DMS79 (cell line): ENCODE measurements around the gene TBC1D2B.

Source experiments
- DNase-seq: peaks from one replicate; lab custom pipeline; 2025; lab: John Stamatoyannopoulos, UW

Gene TBC1D2B

DNA sequence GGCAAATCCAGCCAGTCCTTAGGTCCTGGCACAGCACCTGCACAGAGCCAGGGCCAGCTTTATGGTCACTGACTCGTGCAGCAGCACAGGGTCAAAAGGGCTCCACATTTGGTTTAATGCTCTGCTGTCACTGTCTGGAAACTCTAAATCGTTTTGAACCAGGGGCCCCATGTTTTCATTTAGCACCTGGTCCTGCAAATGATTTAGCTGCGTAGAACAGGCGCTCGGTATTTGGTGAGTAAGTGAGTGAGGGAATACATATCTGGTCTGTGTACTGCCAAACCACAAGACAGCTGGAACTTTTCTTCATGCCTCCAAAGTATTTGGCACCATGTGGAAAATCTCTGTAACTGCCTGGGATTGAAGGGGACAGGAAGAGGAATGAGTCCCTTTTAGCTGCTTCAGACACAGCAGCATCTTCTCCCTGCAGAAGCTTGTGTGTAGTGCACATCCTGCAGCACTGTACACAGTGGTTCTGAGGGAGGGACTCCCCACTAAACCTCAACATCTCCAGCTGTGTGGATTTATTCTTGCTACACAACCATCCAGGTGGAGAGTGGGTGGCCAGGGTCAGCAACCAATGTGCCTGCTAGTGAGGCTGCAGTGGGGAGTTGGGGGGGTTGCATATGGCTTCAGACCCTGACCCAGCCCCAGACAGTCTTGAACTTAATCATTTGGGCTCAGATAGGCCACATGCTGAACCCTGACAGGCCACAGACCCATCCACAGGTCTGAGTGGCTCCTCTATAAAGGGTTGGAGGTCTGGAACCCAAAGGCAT lies 15.9 kb upstream of the TBC1D2B start:
- no peak for DNase-seq

DNA sequence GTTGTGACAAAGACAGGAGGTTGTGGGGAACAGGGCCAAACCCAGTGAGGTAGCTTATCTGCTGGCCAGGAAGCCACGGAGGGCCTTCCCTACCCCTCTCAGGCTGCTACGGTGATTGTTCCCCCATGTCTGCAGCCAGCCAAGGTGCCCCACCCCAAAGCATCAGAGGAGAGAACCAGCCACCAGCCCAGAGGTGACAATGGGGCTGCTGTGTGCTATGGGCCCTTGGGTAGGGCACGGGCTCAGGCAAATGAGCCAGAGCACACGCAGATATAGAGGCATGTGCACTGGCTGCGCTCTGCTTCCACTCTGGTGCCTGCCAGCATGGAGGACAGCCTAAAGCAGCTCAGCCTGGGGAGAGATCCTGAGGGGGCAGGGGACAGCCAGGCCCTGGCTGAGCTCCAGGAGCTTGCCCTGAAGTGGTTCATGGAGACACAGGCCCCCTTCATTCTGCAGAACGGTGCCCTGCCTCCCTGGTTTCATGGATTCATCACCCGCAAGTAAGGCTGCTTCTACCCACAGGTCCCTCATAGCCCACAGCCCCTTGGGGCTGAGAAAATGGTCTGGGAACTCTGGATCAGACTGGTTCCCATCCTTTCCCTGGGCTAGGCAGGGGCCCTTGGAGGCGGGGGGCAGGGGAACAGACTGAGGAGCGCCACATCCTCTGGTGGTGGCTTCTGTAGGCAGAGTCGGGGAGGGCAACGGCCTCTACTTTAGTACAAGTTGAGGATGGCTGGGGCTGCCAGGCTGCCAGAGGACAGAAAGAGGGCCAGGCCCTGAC lies 14.9 kb upstream of the TBC1D2B start, which contains the start of gene SH2D7:
Gene SH2D7 (plus strand): TSS at position 301 of the 781 bp plus-strand sequence. CDS start 24 bp downstream, at position 325.
- DNase-seq, result no peak

DNA sequence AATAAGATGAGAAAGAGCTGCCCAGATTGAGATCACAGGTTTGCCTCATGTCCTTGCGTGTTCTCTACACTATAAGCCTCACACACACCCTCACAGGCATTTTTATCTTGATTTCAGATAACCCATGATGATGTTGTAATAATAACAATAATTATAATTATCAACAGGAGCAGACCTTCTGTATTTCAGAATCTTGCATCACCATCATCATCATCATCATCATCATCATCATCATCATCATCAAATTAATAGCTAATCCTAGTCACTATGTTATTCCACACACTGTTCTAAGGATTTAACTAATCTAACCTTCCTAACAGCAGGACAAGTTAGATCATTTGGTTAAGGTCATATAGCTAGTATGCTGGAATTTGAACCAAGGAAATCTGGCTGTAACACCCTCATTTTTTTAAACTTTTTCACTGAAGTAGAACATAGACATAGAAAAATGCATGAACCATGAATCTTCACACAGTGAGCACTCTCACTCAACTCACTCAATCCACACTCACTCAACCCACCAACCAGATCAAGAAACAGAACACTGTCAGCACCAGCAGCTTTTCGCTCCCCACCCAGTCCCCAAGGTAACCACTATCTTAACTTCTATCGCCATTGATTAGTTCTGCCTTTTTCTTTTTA lies 13.0 kb upstream of the TBC1D2B start:
- no peak for DNase-seq

DNA sequence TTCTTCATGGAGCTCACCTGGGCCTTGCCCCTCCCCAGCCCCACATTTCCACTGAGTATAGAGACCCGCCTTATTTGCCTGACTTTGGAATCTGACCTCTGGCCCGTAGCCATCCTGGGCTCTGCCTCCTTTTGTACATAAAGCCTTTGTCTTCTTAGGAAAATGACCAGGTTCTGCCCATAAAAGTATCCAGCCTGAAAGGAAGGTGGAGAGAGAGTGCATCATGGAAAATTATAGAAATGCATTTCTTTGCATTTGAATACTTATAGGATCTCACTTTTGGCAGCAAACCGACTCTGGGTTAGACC lies 11.2 kb upstream of the TBC1D2B start:
- DNase-seq, result no peak

DNA sequence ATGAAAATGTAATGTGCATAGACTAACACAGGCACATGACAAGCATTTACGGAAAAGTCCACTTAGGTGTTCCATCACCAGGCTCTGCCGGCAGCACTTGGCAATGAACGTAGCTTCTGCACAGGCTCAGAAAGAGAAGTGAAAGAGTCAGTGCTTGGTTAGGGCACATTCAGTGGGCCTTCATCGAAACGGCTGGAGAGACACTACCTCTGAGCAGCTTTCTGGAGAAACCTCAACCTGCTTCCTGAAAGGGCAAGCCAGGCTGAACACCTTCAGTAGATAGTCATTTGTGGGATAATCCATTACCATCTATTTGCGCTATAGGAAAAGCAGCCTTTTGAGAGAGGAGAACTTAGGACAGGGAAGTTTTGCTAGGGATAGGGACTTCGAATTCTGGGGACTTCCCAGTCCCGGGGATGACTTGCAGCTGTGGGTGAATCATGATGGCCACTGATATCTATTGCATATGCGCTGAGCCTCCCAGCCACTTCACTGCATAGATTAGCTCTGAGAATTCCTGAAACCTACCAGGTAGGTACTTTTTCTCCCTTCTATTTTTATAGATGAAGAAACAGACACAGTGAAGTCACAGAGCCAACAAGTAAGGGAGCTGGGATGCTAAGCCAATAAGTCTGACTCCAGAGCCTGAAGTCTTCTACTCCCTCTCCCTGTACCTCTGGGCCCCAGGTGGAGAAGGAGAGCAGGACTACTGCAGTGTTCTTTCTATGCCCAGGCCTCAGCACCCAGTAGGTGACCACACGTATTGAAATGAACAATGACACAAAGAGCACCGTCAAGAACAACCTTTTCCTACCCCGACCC lies 10.7 kb upstream of the TBC1D2B start:
- no peak for DNase-seq

DNA sequence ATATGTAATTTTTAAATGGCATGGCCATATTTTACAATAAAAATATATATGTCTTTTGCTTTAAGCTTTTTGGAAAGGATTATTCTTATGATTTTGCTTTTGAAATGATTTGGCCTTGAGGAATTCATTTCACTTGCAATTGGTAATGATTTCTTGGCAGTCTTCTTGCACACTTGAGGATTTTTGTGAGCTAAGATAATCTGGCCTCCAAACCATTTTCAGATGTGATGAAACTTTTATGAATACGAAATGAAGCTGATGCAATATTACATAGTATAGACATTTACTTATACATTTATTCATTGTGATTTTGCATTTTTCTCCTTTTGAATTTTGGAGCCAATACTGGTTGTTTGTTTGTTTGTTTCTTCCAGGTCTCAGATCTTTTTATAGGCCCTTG lies 8.4 kb upstream of the TBC1D2B start:
- no peak for DNase-seq

DNA sequence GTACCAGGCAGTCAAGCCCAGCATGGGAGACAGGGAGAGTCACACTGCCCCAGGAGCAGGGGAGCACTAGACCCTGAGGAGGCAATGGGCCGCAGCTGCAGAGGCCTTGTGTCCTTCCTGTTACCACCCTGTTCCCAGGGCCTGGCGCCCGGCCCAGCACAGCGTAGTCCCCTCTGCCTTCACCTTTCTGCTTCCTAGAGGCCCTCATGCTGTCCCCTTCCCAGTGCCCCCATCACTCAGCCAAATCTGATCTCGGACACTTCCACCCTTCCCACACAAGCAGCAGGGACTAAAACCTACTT lies 6.9 kb upstream of the TBC1D2B start:
- DNase-seq, result no peak

DNA sequence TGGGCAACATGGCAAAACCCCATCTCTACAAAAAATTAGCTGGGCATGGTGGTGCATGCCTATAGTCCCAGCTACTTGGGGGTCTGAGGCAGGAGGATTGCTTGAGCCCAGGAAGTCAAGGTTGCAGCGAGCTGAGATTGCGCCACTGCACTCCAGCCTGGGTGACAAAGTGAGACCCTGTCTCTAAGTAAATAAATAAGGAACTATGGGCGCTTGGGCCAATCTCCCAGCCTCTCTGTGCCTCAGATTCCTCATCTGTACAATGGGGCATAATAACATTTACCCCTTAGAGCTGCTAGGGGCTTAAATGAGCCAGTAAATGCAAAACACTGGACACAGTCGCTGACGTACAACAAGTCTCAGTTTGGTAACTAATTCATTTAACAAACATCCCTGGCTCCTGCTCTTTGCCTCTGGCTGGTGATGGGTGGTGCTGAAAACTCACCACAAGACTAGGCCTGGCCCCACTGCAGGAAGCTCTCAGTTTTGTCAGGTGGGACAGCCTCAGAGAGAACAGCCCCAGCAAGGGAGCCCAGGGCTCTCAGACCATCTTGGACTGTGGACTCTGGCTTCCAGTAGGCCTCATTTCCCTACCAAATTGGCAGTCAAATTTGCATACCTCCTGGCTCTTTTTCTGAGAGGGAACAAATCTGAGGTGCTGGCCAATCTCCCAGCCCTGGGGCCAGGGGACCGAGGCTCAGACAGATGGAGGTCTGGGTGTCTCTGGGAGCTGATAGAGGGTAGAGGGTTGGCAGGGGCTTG lies 6.4 kb upstream of the TBC1D2B start:
- no peak for DNase-seq

DNA sequence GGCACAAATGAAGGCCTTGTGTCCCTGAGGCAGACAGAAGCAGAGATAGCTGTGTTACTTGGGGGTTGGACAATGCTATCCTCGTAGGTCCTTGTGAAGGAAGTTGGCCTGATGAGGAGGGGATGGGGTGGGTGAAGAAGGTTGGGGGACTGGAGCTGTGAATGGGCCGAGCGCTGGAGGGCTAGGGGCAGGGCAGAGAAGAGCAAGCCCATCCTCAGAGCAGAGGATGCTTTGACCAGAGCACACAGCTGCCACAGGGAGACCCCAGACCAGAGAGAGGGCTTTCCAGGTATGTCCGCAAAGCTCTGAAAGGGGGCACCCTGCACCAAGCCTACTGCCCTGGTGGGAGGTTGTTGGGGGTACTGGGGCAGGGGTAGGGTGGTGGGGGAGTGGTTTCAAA lies 5.7 kb upstream of the TBC1D2B start:
- no peak for DNase-seq

DNA sequence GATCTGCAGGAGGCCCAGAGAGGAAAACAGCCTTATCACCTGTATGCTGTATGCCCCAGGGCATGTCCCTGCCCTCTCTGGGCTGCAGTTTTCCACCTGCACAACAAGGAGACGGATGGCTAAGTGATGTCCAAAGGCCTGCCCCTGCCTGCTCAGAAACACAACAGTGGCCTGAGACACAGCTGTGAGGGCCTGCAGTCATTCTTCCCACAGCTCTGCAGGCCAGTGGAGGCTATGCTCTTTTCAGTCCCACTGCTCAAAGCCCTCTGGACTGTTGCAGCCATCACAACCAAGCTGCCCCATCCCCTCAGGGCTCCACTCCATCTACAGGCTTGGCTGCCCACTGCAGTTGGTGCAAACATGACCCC lies 5.2 kb upstream of the TBC1D2B start:
- DNase-seq, result no peak

DNA sequence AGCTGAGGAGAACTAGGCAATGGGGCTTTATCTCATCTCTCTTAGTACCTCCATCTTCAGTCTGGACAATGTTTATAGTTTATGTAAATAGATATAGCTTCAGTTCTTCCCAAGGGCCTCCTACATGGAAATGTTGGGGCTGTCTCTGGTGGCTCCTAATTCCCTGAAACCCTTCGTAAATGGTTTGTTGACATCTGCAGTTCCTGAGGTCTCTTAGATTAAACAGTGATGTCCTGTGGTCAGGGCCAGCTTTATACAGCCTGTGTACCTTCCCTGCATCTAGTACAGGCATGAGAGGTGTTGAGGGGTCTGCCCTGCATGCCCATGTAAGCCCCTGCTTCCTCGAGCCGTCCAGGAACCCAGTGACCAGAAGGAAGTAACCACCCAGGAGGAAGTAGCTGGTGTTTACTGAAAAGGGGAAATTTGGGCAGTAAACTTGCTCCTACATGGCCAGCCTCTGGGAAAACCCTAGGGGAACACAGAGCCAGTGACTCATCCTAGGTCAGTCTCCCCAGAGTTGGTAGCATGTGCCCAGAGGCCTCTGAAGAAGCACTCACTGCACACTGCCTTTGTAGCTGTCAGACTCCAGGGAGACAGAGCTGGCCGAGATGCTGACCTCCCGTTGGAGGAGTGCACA lies 4.7 kb upstream of the TBC1D2B start:
- no peak for DNase-seq

DNA sequence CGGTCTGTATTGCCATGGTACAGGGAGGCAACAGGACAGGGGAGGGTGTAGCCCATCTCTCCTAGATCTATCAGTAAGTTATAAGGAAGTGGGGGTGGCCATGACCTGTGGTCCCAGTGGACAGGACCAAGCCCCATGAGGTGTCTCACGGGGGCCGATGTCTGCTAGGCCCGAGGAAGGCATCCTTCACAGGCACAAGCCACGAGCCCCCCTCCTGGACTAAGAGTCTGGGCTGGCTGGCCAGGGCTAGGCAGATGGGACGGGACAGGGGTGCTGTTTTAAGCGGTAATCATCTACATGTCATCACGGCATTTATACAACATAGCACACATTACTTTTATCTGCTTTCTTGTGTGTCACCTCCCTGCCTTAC lies 2.6 kb upstream of the TBC1D2B start:
- no peak for DNase-seq

DNA sequence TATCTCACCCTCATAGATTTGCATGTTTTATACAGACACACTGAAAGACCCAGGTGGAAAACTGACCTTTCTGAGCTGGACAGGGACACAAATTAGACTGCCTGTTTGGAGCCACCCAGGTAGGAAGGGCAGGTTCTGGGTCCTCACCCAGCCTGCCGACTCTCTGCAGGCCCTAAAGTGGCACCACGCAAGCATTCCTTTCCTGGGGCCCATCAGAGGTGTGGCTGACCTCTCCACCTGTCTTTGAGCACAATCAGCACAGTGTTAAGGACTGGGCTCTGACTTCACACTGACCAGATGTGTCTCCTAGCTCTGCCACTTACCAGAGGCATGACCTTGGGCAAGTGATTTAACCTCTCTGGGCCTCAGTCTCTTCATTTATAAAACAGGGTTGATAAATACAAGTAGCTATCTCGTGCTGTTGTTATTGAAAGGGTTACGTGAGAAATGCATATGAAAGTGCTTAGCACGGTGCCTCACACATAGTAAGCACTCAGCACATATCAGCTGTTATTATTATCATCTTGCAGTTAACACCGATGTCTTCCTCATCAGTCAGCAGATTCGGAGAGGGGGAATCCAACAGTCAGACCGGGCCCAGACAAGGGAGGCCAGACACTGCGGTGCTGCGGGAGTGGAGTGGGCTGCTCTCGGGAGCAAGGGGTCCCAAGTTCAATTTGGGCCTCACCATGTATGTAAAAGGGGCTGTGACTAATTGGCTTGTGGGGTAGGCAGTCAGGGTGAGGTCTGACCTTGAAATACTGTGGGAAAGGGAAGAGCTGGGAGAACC lies 2.0 kb upstream of the TBC1D2B start:
- DNase-seq, result no peak

DNA sequence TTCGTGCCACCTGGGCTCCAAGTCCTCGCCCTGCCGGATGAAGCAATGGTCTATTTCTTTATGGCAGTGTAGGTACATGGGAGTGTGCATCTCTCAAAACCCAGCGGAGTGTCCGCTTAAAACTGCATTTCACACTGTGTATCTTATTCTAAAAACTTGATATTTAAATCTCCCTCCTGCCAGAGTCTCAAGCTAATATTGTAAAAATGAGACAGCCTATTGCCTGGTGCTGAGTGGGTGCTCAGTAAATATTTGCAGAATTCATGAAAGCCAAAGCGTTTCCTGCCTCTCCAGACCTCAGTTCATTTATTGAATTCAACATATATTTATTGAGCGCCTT lies 330 bp upstream of the TBC1D2B start:
- DNase-seq, result no peak

DNA sequence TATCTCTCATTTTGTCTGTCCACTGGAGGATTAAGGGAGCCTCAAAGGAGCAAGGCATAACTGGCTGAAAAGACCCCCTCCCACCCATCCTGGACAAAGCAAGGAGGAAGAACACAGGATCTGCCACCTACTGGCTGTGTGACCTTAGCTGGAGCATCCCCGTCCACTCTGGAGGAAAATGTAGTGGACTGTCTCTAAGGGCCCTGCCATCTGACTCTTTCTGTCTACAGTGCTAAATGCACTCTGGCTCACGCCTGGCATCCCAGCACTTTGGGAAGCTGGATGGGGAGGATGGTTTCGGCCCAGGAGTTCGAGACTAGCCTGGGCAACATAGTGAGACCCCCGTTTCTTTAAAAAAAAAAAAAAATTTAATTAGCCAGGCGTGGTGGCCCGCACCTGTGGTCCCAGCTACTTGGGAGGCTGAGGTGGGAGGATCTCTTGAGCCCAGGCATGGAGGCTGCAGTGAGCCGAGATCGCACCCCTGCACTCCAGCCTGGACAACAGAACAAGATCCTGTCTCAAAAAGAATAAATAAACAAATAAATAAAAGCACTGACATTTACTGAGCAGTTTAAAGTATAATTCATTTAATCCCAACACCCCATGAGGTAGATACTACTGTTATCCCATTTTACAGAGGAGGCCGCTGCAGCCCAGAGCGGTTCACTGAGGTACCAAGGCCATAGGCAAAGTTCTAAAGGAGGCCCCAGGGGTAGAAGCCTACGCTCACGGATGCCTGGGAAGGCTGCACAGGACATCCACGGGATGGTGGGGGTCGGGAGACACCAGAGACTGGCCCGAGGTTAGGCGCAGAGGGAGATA lies 1.1 kb downstream of the TBC1D2B start:
- no peak for DNase-seq

DNA sequence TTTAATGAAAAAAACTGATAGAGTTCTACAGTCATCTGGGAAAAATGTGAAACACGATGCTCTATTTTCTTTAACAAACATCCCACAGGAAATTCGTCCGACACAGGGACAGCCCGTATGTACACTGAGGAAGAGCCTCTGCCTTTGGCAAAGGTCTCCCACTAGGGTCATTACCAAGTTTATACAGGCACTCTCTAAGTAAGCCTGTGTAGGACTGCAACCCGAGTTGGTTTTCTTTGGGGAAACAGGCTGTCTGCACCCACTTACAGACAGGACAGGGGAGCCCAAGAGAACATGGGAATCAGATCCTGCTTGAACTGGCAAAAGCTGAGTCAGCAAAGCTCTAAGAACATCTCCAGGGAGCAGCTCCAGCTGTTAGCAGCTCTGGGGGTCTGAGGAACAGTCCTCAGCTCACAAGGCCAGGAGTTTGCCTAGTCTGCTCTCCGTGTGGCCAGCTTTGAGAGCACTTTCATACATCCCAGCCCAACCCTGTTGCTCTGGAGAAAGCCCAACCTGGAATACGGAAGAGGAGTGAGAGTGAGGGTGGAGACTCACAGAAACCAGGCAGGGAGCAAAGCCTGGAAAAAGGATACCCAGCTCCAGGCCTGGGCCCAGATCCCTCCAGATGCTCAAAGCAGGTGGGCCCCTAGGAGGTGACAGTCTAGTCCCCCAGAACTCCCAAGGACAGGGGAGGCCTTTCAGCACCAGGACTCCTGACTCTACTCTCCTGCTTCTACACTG lies 1.9 kb downstream of the TBC1D2B start:
- DNase-seq, result no peak

DNA sequence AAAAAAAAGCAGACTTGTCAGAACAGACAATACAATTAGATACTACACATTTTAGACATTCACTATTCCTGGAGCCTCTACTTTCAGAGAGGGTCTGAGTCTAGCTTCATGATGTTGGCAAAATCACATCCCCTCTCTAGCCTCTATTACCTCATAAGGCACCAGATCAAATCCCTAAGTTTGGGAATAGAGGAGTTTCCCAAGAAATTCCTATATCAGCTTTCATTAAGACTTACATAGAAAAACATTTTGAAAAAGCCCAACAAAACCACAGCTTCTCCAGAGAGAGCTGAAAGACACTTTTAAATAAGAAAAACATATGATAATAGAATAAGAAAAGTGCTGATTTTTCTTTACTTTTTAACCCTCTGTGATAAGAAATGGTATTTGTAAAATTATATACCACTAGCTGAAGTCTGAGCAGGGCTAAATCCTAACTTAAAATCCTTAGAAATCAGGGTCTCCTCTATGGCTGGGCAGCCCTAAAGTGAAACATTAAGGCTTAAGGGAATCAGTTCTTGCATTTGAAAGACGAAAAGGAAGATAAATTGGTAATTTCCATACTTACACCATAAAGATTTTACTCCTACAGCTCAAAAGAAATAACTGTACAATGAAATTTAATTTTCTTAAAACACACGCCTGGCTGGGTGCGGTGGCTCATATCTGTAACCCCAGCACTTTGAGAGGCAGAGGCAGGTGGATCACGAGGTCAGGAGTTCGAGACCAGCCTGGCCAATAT lies 4.3 kb downstream of the TBC1D2B start:
- DNase-seq, result no peak
